Naive thymus-derived CD4-positive, alpha-beta T cell (primary cell): Measurements from ENCODE around the gene NKPD1. TPM values are rescaled to one million over a fixed set of nuclear protein-coding genes. Genes with fewer than 3 reads are reported as not detected.

ENCODE experiments used
- ATAC-seq: fragments of 150-1000 bp; cut with Tn5 transposase; 2 replicates; pipeline ENCODE4 v1.10.0; 2021; ENCODE audit warnings: mild to moderate bottlenecking, moderate library complexity
- CTCF ChIA-PET: fragments of 350-600 bp; sonication (Branson Sonifier 250); formaldehyde crosslinking; loops from one replicate; lab custom pipeline; 2021; ENCODE audit warnings: antibody characterized with exemption; lab: Charles Lee
- POLR2A ChIA-PET: fragments of 350-600 bp; sonication (Branson Sonifier 250); formaldehyde crosslinking; loops from one replicate; lab custom pipeline; 2021; ENCODE audit warnings: antibody characterized with exemption, inconsistent platforms; lab: Charles Lee
- DNase-seq, 9 donors: peaks; one replicate each; pipeline versions ENCODE4 v3.0.0 to v3.0.0-alpha.2; 2020 to 2022; ENCODE audit warnings: mixed read lengths in 1 of 9
- H3K27ac ChIP-seq: one replicate; pipeline ENCODE4 v1.7.0; 2013; ENCODE audit warnings: mild to moderate bottlenecking, low read depth, low read length, moderate library complexity
- H3K27me3 ChIP-seq, 2 donors: one replicate each; pipeline ENCODE4 v1.7.0; 2013; ENCODE audit warnings: low read length in 2 of 2, mild to moderate bottlenecking in 2 of 2, moderate library complexity in 2 of 2; ENCODE audit not compliant: control insufficient read depth in 2 of 2, insufficient read depth in 2 of 2
- H3K36me3 ChIP-seq, 3 experiments: 1 replicate in 2 of 3; 2 replicates in 1 of 3; pipeline ENCODE4 v1.7.0; 2013; ENCODE audit warnings: low read length in 3 of 3, mild to moderate bottlenecking in 3 of 3, moderate library complexity in 1 of 3; ENCODE audit not compliant: insufficient read depth in 3 of 3, control insufficient read depth in 2 of 3
- H3K4me1 ChIP-seq, 2 donors: one replicate each; pipeline ENCODE4 v1.7.0; 2013; ENCODE audit warnings: low read length in 2 of 2, mild to moderate bottlenecking in 2 of 2, moderate library complexity in 1 of 2; ENCODE audit not compliant: control insufficient read depth in 2 of 2, insufficient read depth in 2 of 2
- H3K4me3 ChIP-seq: 2 replicates; pipeline ENCODE4 v1.7.0; 2013; ENCODE audit warnings: mild to moderate bottlenecking, low read length
- H3K9me3 ChIP-seq, 3 experiments: 1 replicate in 2 of 3; 2 replicates in 1 of 3; pipeline ENCODE4 v1.7.0; 2013; ENCODE audit warnings: low read length in 3 of 3; ENCODE audit not compliant: control insufficient read depth in 2 of 3
- H3K27ac Mint-ChIP-seq, 9 donors: one replicate each; pipeline ENCODE4 v1.8.0; 2020 to 2022; ENCODE audit warnings: mixed read lengths in 9 of 9, mild to moderate bottlenecking in 8 of 9, moderate library complexity in 5 of 9, inconsistent platforms in 2 of 9
- H3K27me3 Mint-ChIP-seq, 5 donors: one replicate each; pipeline ENCODE4 v1.8.0; 2021 to 2022; ENCODE audit warnings: mixed read lengths in 5 of 5, mild to moderate bottlenecking in 1 of 5
- H3K36me3 Mint-ChIP-seq, 5 donors: one replicate each; pipeline ENCODE4 v1.8.0; 2020 to 2022; ENCODE audit warnings: mixed read lengths in 5 of 5, mild to moderate bottlenecking in 3 of 5, inconsistent platforms in 1 of 5
- H3K4me1 Mint-ChIP-seq, 7 donors: one replicate each; pipeline ENCODE4 v1.8.0; 2020 to 2022; ENCODE audit warnings: mixed read lengths in 7 of 7, mild to moderate bottlenecking in 3 of 7, inconsistent platforms in 1 of 7
- H3K4me3 Mint-ChIP-seq, 10 donors: one replicate each; pipeline ENCODE4 v1.8.0; 2020 to 2022; ENCODE audit warnings: mild to moderate bottlenecking in 10 of 10, mixed read lengths in 10 of 10, moderate library complexity in 6 of 10, inconsistent platforms in 2 of 10
- H3K9me3 Mint-ChIP-seq, 11 donors: one replicate each; pipeline ENCODE4 v1.8.0; 2020 to 2022; ENCODE audit warnings: mixed read lengths in 11 of 11, mild to moderate bottlenecking in 4 of 11, inconsistent platforms in 1 of 11, moderate library complexity in 1 of 11
- intact Hi-C, 2 donors: fragments of 100-400 bp; cut with micrococcal nuclease; formaldehyde crosslinking; loops; one replicate each; pipeline ENCODE4 v1.15.1; 2023
- polyA plus RNA-seq, 2 donors: library from polyadenylated mRNA; unstranded; fragments of 300-500 nt; fragmentation: Illumina TruSeq; gene quantifications; one replicate each; pipeline ENCODE4 v1.2.3, GENCODE V29; 2021
- total RNA-seq, 6 experiments: library from RNA in 5 of 6; stranded (reverse) in 5 of 6; gene quantifications; 1 replicate in 5 of 6; 2 replicates in 1 of 6; pipeline ENCODE4 v1.2.3 and lab custom pipeline; 2021 to 2026

NKPD1 gene
- total and polyA plus RNA-seq, 7 experiments from 2014 or later, result 0.07 to 1.2 (median 0.68) TPM

GRCh38 chr19:45114116-45114515 is 46.7 kb downstream of the NKPD1 start:
- no peaks in the 10 kb centered on the region for H3K9me3 ChIP-seq
- no peaks in the 10 kb centered on the region for H3K27me3 ChIP-seq
- no peaks in the 10 kb centered on the region for H3K27me3 Mint-ChIP-seq
- H3K4me1 Mint-ChIP-seq, result peaks cover 24 to 72% (median 44%) of the 10 kb centered on the region in 7 donors
- H3K4me3 Mint-ChIP-seq, result no peak overlapping the region
- H3K9me3 Mint-ChIP-seq, result no peaks in the 10 kb centered on the region
- peaks cover 9 to 26% of the 10 kb centered on the region in 2 donors for H3K4me1 ChIP-seq
- POLR2A ChIA-PET, result no interaction called here
- intact Hi-C loops, result no loop called here
- H3K27ac Mint-ChIP-seq, result peak overlapping the region in 1 of 9 donors; percentile 54
- H3K36me3 ChIP-seq, result no peaks in the 10 kb centered on the region
- no peak for ATAC-seq
- no peak for DNase-seq
- H3K4me3 ChIP-seq, result no peak overlapping the region
- H3K27ac ChIP-seq, result no peak overlapping the region
- H3K36me3 Mint-ChIP-seq, result peaks cover 0 to 3% (median 0%) of the 10 kb centered on the region in 5 donors
- CTCF ChIA-PET, result interaction anchor here (0.6 kb wide), 1 partner anchor 32 kb away, joined by 4 read pairs; no protein-coding TSS in a partner anchor

GRCh38 chr19:45113628-45114027 is 47.2 kb downstream of the NKPD1 start:
- CTCF ChIA-PET, result interaction anchor here (0.6 to 1.7 kb wide), 2 partner anchors 10 to 31 kb away, joined by 4 to 6 read pairs; no protein-coding TSS in a partner anchor
- no peak overlapping the region for H3K27ac ChIP-seq
- H3K4me1 Mint-ChIP-seq, result peaks cover 24 to 70% (median 43%) of the 10 kb centered on the region in 7 donors

GRCh38 chr19:45112111-45112827 is 48.5 kb downstream of the NKPD1 start:
- DNase-seq, result no peak
- ChIA-PET CTCF (interaction anchor here (1.7 kb wide), 1 partner anchor 9 kb away, joined by 6 read pairs; no protein-coding TSS in a partner anchor), POLR2A (interaction anchor here (1.0 kb wide), 1 partner anchor 66 kb away, joined by 3 read pairs; the partner anchor contains the start of genes BLOC1S3 and TRAPPC6A)
- H3K4me1 ChIP-seq, result peaks cover 6 to 11% of the 10 kb centered on the region in 2 donors
- Mint-ChIP-seq H3K36me3 (peaks cover 0 to 3% (median 0%) of the 10 kb centered on the region in 5 donors), H3K9me3 (no peaks in the 10 kb centered on the region), H3K4me1 (peaks cover 18 to 63% (median 32%) of the 10 kb centered on the region in 7 donors), H3K27me3 (no peaks in the 10 kb centered on the region), H3K27ac (peak overlapping the region in 1 of 9 donors; percentile 54), H3K4me3 (no peak overlapping the region)
- no peaks in the 10 kb centered on the region for H3K36me3 ChIP-seq
- H3K27me3 ChIP-seq, result no peaks in the 10 kb centered on the region
- no peak overlapping the region for H3K27ac ChIP-seq
- H3K9me3 ChIP-seq, result no peaks in the 10 kb centered on the region
- intact Hi-C loops, result no loop called here
- no peak overlapping the region for H3K4me3 ChIP-seq
- no peak for ATAC-seq

More at GRCh38 chr19:45113628-45114027, 47.2 kb downstream of the NKPD1 start:
- no peaks in the 10 kb centered on the region for H3K36me3 ChIP-seq
- DNase-seq (no peak), ATAC-seq (no peak)
- Mint-ChIP-seq H3K27ac (peak overlapping the region in 1 of 9 donors; percentile 54), H3K9me3 (no peaks in the 10 kb centered on the region), H3K36me3 (peaks cover 0 to 3% (median 0%) of the 10 kb centered on the region in 5 donors), H3K4me3 (no peak overlapping the region), H3K27me3 (no peaks in the 10 kb centered on the region)
- POLR2A ChIA-PET, result interaction anchor here (1.2 kb wide), 1 partner anchor 11 kb away, joined by 3 read pairs; no protein-coding TSS in a partner anchor
- H3K9me3 ChIP-seq, result no peaks in the 10 kb centered on the region
- no peak overlapping the region for H3K4me3 ChIP-seq
- peaks cover 9 to 25% of the 10 kb centered on the region in 2 donors for H3K4me1 ChIP-seq
- intact Hi-C loops, result no loop called here
- H3K27me3 ChIP-seq, result no peaks in the 10 kb centered on the region

Other genes starting within 250 kb of the NKPD1 start
- 1 to 10 TPM in 2 of 5 experiments, not detected in 3; 1.7 to 5.2 TPM for gene APOC1, start 246.4 kb downstream of the NKPD1 start, total RNA-seq
- not detected for gene APOC1, start 246.4 kb downstream of the NKPD1 start, polyA plus RNA-seq
- not detected for gene APOC4, start 218.7 kb downstream of the NKPD1 start, total RNA-seq
- not detected for gene APOC4, start 218.7 kb downstream of the NKPD1 start, polyA plus RNA-seq
- gene APOC2, start 214.9 kb downstream of the NKPD1 start, total RNA-seq, result 1 to 10 TPM in 1 of 5 experiments, not detected in 4; 1.7 TPM
- not detected for gene APOC2, start 214.9 kb downstream of the NKPD1 start, polyA plus RNA-seq
- gene CLPTM1, start 205.6 kb downstream of the NKPD1 start, total RNA-seq, result 10 to 100 TPM; 68.4 to 83.3 (median 76.8) TPM
- gene CLPTM1, start 205.6 kb downstream of the NKPD1 start, polyA plus RNA-seq, result 10 to 100 TPM; 11.7 to 25.6 TPM
- gene RELB, start 159.5 kb downstream of the NKPD1 start, total RNA-seq, result 10 to 100 TPM; 30.7 to 87.3 (median 71.3) TPM
- gene RELB, start 159.5 kb downstream of the NKPD1 start, polyA plus RNA-seq, result 10 to 100 TPM; 13.4 to 14.7 TPM
- gene CLASRP, start 121.9 kb downstream of the NKPD1 start, total RNA-seq, result 100 to 1,000 TPM in 4 of 5 experiments, 10 to 100 TPM in 1; 94.7 to 185 (median 163) TPM
- 10 to 100 TPM in 1 of 2 donors, 1 to 10 TPM in 1; 3.6 to 10.8 TPM for gene CLASRP, start 121.9 kb downstream of the NKPD1 start, polyA plus RNA-seq
- 1 to 10 TPM in 3 of 5 experiments, under 1 TPM in 2; 0.57 to 3.6 (median 2.2) TPM for gene ZNF296, start 84.5 kb downstream of the NKPD1 start, total RNA-seq
- 1 to 10 TPM; 1.1 to 1.2 TPM for gene ZNF296, start 84.5 kb downstream of the NKPD1 start, polyA plus RNA-seq
- 10 to 100 TPM in 4 of 5 experiments, 1 to 10 TPM in 1; 4.9 to 31.6 (median 16.6) TPM for gene GEMIN7, start 81.7 kb downstream of the NKPD1 start, total RNA-seq
- 10 to 100 TPM; 46.3 to 65.5 TPM for gene GEMIN7, start 81.7 kb downstream of the NKPD1 start, polyA plus RNA-seq
- 10 to 100 TPM; 20.0 to 28.3 (median 21.9) TPM for gene PPP1R37, start 67.8 kb downstream of the NKPD1 start, total RNA-seq
- 1 to 10 TPM; 1.4 to 1.5 TPM for gene PPP1R37, start 67.8 kb downstream of the NKPD1 start, polyA plus RNA-seq
- gene TRAPPC6A, start 17.3 kb upstream of the NKPD1 start, total RNA-seq, result 10 to 100 TPM; 44.6 to 61.9 (median 53.0) TPM
- 100 to 1,000 TPM; 173 to 174 TPM for gene TRAPPC6A, start 17.3 kb upstream of the NKPD1 start, polyA plus RNA-seq
- gene BLOC1S3, start 17.8 kb upstream of the NKPD1 start, total RNA-seq, result 10 to 100 TPM; 13.7 to 24.9 (median 15.4) TPM
- 10 to 100 TPM in 1 of 2 donors, 1 to 10 TPM in 1; 6.9 to 17.4 TPM for gene BLOC1S3, start 17.8 kb upstream of the NKPD1 start, polyA plus RNA-seq
- gene EXOC3L2, start 84.4 kb upstream of the NKPD1 start, total RNA-seq, result not detected
- not detected for gene EXOC3L2, start 84.4 kb upstream of the NKPD1 start, polyA plus RNA-seq
- 10 to 100 TPM; 22.4 to 39.2 (median 25.5) TPM for gene MARK4, start 90.3 kb upstream of the NKPD1 start, total RNA-seq
- gene MARK4, start 90.3 kb upstream of the NKPD1 start, polyA plus RNA-seq, result under 1 TPM; 0.70 to 0.74 TPM
- gene CKM, start 161.9 kb upstream of the NKPD1 start, total RNA-seq, result not detected
- gene CKM, start 161.9 kb upstream of the NKPD1 start, polyA plus RNA-seq, result not detected
- gene KLC3, start 179.8 kb upstream of the NKPD1 start, total RNA-seq, result not detected
- under 1 TPM in 1 of 2 donors, not detected in 1; 0.18 TPM for gene KLC3, start 179.8 kb upstream of the NKPD1 start, polyA plus RNA-seq
- 10 to 100 TPM; 14.4 to 25.1 (median 19.2) TPM for gene ERCC2, start 209.6 kb upstream of the NKPD1 start, total RNA-seq
- gene ERCC2, start 209.6 kb upstream of the NKPD1 start, polyA plus RNA-seq, result 1 to 10 TPM; 4.4 to 6.0 TPM
- gene PPP1R13L, start 244.1 kb upstream of the NKPD1 start, total RNA-seq, result 10 to 100 TPM in 3 of 5 experiments, 1 to 10 TPM in 2; 2.9 to 24.4 (median 11.1) TPM
- gene PPP1R13L, start 244.1 kb upstream of the NKPD1 start, polyA plus RNA-seq, result under 1 TPM; 0.56 to 0.61 TPM
- gene POLR1G, start 245.7 kb upstream of the NKPD1 start, total RNA-seq, result 1 to 10 TPM in 4 of 5 experiments, under 1 TPM in 1; 0.45 to 8.2 (median 4.7) TPM
- gene POLR1G, start 245.7 kb upstream of the NKPD1 start, polyA plus RNA-seq, result 1 to 10 TPM; 5.1 to 5.4 TPM